GM13977 (cell line): ENCODE measurements around the gene HRH1.

ENCODE experiments used
- DNase-seq: peaks from one replicate; pipeline ENCODE4 v3.0.0; 2012; ENCODE audit warnings: low spot score
- CTCF ChIP-seq: IDR thresholded peaks from 2 replicates; pipeline ENCODE4 v1.5.1; 2012; ENCODE audit warnings: mild to moderate bottlenecking, control low read depth; ENCODE audit not compliant: insufficient read depth; ENCODE audit errors: extremely low read depth, missing control alignments
- in situ Hi-C: fragments of 300-500 bp; cut with MboI; formaldehyde crosslinking; loops from one replicate; pipeline ENCODE4 v1.12.0; 2022; ENCODE audit warnings: low sequenced_read_pairs, low pct_unique_long_range_greater_than_20kb, mixed read lengths, inconsistent platforms; ENCODE audit not compliant: unreplicated experiment

HRH1 gene

DNA sequence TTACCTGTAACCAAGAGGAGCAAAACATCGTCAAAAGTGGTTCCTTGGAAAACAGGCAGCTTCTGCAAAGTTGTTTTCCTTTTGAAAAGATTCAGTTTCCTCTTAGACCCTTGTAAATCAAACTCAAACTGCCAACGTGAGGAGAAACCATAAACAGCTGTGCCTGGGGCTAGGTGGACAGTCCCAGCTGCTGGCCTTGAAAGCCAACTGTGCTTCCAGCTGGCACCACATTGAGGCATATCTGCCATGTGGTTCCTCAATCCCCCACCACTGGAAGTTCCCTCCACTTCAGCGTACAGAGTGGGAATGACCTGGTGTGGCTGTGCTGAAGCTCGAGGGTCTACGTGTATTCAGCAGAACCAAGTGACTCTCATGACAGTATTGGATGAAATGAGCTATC, 40.9 kb downstream of the HRH1 start:
- in situ Hi-C loops = no loop called here
- DNase-seq = no peak

GRCh38 chr3:11195721-11196332, 41.5 kb downstream of the HRH1 start:
- TF ChIP-seq CTCF = no peak
- in situ Hi-C loops = no loop called here
- no peak for DNase-seq

More for the DNA sequence above, 40.9 kb downstream of the HRH1 start:
- TF ChIP-seq CTCF = no peak

DNA sequence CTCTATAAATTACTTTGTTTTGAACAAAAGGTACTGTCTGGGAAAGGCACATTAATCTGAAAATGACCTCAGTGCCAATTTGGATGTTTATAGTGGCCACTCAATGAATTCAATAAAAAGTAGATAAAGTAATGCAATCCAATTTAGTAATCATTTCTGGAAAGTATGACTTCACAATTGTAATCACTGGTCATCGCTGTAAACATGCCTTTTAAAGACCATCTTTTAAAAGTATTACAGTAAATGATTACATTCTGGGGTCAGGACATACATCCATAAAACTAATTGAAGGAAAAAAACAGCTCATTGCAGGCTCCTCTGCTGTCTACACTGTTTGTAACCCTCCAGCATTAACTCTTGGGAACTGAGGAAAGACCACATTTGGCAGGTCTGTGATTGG, 43.2 kb downstream of the HRH1 start:
- in situ Hi-C loops = no loop called here
- no peak for DNase-seq
- TF ChIP-seq CTCF = no peak

DNA sequence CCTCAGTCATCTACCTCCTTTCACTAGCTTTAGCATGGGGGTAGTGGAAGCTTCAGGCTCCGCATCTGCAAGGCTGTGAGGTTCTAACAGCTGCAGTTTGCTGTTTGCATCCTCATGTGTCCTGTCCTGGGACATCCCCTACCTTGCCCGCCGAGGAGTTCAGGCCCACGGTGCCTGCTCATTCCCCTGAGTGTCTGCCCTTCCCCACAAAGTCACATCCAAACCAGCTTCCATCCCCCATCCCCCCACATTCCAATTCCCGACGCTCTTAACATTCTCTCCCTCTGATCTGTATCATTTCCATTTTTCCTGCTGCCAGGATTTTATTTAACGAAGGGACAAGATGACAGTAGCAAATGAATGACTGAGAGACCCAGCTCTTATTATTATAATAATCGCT, 43.8 kb downstream of the HRH1 start:
- no peak for DNase-seq
- TF ChIP-seq CTCF = no peak
- in situ Hi-C loops = no loop called here

DNA sequence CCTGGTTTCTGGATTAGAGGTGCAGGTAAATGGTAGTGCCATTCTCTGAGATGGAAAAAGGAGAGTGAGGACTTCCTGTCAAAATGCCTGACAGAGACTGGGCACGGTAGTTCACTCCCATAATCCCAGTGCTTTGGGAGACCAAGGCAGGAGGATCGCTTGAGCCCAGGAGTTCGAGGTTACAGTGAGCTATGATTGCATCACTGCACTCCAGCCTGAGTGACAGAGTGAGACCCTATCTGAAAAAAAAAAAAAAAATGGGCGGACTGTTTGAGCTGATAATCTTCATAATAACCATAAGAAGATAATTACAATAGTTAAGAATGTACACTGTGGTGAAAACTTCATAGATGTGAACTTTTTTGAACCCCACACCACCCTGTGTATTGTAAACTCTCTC, 44.2 kb downstream of the HRH1 start:
- in situ Hi-C loops = no loop called here
- no peak for TF ChIP-seq CTCF
- DNase-seq = no peak

DNA sequence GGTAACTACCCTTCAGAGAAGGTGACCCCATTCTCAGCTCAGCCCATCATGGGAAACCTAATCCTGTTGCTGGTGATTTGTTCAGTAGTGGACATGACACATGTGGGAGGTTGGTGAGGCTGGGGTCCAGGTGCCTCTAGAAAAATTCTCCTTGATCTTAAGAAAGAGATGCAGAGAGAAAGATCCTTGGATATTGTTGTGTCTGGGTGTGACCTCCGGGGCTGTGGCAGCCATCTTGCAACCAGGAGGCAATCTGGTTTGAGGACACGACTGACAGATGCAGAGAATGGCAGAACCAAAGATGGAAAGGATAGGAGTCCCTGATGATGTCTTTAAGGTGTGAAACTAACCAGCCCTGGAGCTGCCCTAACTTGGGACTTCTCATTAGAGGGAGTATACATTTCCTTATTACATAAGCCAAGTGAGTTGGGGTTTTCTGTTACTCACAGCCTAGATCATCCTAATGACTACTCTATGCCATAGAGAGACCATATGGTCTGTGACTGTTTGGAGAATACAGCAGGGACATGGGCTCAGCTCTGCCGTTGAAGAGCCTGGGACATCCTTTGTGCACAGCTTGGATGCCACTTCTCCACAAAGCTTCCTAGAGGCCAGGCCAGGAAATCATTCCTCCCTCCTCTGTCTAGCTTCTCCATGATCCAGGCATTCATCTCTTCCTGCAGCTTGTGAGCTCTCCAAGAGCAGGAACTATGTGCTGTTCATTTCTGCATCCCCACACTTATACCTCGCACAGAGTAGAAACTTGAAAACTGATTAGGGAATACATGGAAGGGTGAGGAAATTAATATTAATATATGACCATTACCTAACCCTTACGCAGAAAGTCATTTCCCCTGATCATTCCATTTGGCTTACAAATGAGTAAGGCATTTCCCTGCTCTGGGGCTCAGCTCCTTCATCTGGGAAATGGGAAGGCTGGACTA, 45.9 kb downstream of the HRH1 start:
- DNase-seq = no peak
- TF ChIP-seq CTCF = no peak
- in situ Hi-C loops = no loop called here
